Measurements from ENCODE around the gene CADM3. TPM values are rescaled to one million over a fixed set of nuclear protein-coding genes. Genes with fewer than 3 reads are reported as not detected.

Gene CADM3
- total RNA-seq, 2 donors from 2014 or later: 6.3 to 15.3 TPM

DNA sequence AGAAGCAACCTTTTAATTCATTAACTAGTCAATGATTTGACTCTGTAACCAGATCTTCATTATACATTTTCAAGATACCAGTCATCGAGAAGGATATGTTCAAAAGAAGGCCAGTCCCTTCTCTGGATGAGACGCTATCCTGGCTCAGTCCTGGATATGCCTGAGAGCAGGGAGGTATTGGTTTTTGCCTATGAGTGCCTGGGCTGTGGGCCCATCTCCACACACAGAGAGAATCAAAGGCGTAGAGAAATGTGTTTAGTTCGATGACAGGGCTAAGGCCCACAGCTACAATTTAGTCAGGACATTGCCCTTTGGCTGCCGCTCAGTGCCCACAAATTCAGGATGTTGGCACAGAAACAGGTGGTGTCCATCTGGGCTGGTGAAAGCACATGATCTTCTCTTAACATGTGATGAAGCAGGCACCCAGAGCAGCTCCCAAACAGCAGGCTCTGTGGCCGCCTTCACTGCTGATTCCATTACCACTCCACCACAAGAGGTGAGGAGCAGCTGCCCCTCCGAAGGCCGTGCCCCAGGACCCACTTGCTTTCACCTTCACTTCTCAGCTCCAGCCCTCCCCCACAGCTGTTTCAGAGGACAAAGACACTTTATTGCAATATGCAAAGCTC, 58.0 kb downstream of the CADM3 start:
- ATAC-seq (no peak), DNase-seq (no peak)
- intact Hi-C loops (cut with DNase I): no loop called here

DNA sequence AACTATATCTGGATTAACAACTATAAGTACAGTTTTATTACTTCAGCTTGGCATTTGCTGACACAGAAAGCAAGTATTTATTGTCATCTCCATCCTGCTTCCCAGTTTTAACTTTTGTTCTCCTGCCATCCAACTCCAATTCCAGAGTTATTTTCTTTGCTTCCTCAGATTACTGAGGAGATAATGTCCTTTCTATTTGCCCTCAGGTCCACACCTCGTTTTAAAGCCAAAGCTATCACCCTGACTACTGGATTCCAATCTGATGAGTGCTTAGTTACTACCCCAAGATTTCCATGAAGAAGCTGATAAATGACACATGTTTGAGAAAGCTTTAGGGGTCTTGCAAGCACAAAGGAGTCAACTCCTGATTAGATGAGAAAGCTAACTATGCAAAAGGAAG, 58.5 kb downstream of the CADM3 start:
- intact Hi-C loops (cut with DNase I): no loop called here
- ATAC-seq (no peak), DNase-seq (no peak)

DNA sequence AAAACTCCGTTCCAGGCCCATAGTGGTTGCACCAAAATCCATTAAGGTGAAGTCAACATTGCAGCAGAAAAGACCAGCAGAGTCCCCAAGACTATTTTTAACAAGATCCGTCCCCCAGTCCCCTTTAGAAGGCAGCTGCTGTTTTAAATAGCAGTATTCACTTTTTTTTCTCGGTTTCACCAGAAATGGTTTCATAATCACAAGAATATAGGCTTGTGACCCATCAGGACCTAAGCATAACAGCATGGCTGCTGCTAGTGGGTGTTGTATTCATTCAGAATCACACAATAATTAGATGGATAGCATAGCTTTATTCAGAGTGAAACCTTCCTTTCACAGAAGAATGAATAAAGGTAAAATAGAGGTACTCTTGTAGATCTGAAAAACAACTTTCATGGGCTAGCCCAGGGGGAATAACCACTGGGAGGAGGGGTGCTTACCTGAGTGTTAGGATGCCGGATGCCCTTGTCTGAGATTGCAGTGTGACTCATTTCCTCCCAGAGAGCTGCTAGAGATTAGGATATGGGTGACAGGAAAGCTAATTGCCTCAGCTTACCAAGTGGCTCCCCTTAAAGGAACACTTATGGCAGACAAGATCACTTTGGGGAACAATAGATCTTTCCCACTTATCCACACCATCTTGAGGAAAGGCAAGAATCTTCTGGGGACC, 68.3 kb downstream of the CADM3 start:
- DNase-seq (no peak), ATAC-seq (no peak)
- intact Hi-C loops (cut with DNase I): no loop called here

DNA sequence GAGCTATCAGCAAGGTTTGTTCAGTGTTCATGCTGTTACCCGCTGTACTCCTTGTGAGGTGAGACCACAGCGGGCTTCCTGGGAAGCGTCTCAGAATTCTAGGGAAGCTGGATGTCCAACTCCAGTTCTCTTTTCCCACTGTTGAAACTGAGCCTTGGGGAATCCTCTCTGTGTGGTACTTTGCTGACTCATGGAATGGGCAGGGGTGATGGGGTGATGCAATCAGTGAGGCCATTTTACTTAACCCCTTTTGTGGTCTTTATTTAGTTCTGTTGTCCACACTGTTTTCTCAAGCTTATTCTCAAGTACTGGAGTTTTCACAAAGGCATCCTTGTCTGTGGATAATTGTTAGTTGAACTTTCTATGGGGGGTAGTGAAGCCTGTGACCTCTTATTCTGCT, 75.9 kb downstream of the CADM3 start:
- DNase-seq (no peak), ATAC-seq (no peak)
- intact Hi-C loops (cut with DNase I): no loop called here

DNA sequence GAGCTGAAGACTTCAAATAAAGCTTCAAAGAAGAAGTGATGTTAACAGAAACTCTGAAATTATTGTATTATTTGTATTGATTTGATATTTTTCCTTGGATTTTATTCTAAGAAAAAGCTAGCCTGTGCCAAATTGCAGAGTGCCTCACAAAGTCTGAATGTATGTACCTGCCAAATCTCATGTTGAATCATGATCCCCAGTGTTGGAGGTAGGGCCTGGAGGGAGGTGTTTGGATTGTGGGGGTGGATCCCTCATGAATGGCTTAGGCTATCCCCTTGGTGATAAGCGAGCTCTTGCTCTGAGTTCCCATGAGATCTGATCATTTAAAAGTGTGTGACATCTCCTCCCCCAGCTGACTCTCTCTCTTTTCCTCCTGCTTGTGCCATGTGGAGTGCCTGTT, 76.9 kb downstream of the CADM3 start:
- DNase-seq: no peak
- intact Hi-C loops (cut with DNase I): no loop called here
- ATAC-seq: no peak

DNA sequence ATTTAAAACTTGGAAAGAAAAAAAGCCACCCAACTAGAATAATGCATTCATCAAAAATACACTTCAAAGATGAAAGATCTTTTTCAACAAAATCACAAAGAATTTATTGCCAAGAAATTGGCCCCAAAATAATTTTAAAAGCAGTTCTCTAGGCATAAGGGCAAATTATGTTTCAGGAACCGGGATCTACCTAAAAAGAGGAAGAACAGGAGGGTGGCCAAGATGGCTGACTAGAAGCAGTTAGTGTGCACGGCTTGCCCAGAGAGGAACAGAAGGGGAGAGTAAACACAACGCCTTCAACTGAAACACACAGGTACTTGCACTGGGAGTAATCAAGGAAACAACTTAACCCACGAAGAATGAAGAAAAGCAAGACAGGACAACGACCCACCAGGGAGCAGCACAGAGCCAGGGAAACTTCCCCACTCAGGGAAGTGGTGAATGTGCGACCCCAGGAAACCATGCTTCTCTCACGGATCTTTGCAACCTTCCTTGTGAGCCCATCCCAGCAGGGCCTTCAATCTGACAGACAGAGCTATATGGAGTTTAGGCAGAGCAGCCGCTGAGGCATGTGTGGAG, 79.3 kb downstream of the CADM3 start:
- DNase-seq (no peak), ATAC-seq (no peak)
- intact Hi-C loops (cut with DNase I): no loop called here

Other genes starting within 250 kb of the CADM3 start
- gene PYHIN1, start 240.1 kb upstream of the CADM3 start, total RNA-seq: under 1 TPM; 0.55 to 0.59 TPM
- 10 to 100 TPM; 43.7 to 67.7 TPM for gene IFI16, start 161.7 kb upstream of the CADM3 start, total RNA-seq
- under 1 TPM; 0.50 to 0.76 TPM for gene AIM2, start 94.8 kb upstream of the CADM3 start, total RNA-seq
- 10 to 100 TPM; 38.0 to 66.9 TPM for gene ACKR1, start 33.3 kb downstream of the CADM3 start, total RNA-seq
- gene FCER1A, start 130.7 kb downstream of the CADM3 start, total RNA-seq: under 1 TPM; 0.34 to 0.94 TPM

Measured in left cardiac atrium (tissue), 4 donors.